Nephron progenitor cell (in vitro differentiated cells): ENCODE results near the gene PCDH1.

Source experiments
- DNase-seq: peaks from one replicate; pipeline ENCODE4 v3.0.0; 2021
- H3K27ac Mint-ChIP-seq: 2 replicates; pipeline ENCODE4 v1.8.0; 2021; ENCODE audit warnings: mild to moderate bottlenecking, moderate library complexity, mixed read lengths
- H3K27me3 Mint-ChIP-seq: 2 replicates; pipeline ENCODE4 v1.8.0; 2021; ENCODE audit warnings: mild to moderate bottlenecking, low read depth, mixed read lengths; ENCODE audit not compliant: poor library complexity
- H3K36me3 Mint-ChIP-seq: 2 replicates; pipeline ENCODE4 v1.8.0; 2021; ENCODE audit warnings: low read depth, mixed read lengths
- H3K4me1 Mint-ChIP-seq: 2 replicates; pipeline ENCODE4 v1.8.0; 2021; ENCODE audit warnings: mixed read lengths
- H3K4me3 Mint-ChIP-seq: 2 replicates; pipeline ENCODE4 v1.8.0; 2021; ENCODE audit warnings: mild to moderate bottlenecking, moderate library complexity, mixed read lengths
- H3K9me3 Mint-ChIP-seq: 2 replicates; pipeline ENCODE4 v1.8.0; 2021; ENCODE audit warnings: mild to moderate bottlenecking, moderate library complexity, mixed read lengths
- TF ChIP-seq, protein P1 (sequence below): fragments of 200-600 bp; sonication (generic); IDR thresholded peaks from 2 replicates; pipeline ENCODE4 v1.5.0; 2021; ENCODE audit warnings: antibody characterized with exemption

PCDH1 gene

GRCh38 chr5:141816598-141817399 lies 61.4 kb downstream of the PCDH1 start:
- Mint-ChIP-seq H3K9me3 (no peaks in the 10 kb centered on the region), H3K4me3 (no peak overlapping the region), H3K36me3 (no peaks in the 10 kb centered on the region), H3K4me1 (peaks cover 34% of the 10 kb centered on the region), H3K27ac (no peak overlapping the region), H3K27me3 (peaks cover 45% of the 10 kb centered on the region)
- TF ChIP-seq, protein P1, sequence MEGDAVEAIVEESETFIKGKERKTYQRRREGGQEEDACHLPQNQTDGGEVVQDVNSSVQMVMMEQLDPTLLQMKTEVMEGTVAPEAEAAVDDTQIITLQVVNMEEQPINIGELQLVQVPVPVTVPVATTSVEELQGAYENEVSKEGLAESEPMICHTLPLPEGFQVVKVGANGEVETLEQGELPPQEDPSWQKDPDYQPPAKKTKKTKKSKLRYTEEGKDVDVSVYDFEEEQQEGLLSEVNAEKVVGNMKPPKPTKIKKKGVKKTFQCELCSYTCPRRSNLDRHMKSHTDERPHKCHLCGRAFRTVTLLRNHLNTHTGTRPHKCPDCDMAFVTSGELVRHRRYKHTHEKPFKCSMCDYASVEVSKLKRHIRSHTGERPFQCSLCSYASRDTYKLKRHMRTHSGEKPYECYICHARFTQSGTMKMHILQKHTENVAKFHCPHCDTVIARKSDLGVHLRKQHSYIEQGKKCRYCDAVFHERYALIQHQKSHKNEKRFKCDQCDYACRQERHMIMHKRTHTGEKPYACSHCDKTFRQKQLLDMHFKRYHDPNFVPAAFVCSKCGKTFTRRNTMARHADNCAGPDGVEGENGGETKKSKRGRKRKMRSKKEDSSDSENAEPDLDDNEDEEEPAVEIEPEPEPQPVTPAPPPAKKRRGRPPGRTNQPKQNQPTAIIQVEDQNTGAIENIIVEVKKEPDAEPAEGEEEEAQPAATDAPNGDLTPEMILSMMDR: no peak
- no peak for DNase-seq

DNA sequence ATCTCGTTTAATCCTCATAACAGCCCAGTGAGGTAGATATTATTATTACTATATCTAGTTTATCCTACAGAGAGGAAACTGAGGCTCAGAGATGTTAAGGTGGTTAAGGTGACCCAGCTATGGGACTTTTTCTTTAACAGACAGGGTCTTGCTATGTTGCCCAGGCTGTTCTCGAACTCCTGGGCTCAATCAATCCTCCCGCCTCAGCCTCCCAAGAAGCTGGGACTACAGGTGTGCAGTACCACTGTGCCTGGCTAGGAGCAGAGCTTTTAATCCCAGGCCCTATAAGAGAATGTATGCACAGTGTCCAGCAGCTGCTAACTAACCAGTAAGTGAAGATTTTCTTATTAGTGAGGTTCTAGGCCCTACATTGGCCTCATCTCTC lies 62.4 kb downstream of the PCDH1 start:
- Mint-ChIP-seq H3K27ac (no peak overlapping the region), H3K27me3 (peaks cover 53% of the 10 kb centered on the region), H3K4me3 (no peak overlapping the region), H3K9me3 (no peaks in the 10 kb centered on the region), H3K36me3 (no peaks in the 10 kb centered on the region), H3K4me1 (peaks cover 31% of the 10 kb centered on the region)
- DNase-seq: no peak
- TF ChIP-seq, protein P1: no peak

DNA sequence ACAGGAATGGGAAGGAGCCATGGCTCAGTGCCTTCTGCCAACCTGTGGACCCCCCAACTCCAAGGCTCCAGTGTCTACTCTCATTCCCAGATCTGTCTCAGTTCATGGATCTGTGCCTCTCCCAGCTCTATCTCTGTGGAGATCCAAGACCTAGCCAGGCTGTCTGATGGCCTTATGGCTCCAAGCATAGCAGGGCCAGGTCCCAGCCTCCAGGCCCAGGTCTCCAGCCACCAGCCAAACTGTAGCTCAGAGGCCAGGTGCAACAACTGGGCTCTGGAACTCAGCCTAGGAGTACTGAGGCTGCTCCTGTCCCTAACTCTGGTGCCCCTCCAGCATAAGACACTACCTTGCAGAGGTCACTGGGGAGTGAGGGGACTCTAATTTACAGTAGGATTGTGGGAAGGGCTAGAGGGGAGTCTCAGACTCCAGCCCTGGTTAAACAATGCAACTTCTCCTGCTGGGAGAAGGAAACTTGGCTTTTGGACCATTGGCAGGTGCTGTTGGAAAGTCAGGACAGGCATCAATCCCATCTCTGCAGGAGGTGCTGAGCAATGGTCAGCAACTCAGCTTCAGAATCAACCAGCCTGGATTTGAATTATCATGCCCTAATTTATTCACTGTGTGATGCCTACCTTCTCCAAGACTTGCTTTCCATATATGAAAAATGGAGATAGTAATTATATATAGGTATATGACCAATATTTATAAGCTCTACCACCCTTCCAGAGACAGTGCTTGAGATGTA lies 63.0 kb downstream of the PCDH1 start:
- no peaks in the 10 kb centered on the region for H3K9me3 Mint-ChIP-seq
- H3K27me3 Mint-ChIP-seq: peaks cover 56% of the 10 kb centered on the region
- no peak overlapping the region for H3K27ac Mint-ChIP-seq
- no peaks in the 10 kb centered on the region for H3K36me3 Mint-ChIP-seq
- H3K4me1 Mint-ChIP-seq: peaks cover 31% of the 10 kb centered on the region
- TF ChIP-seq, protein P1: no peak
- no peak overlapping the region for H3K4me3 Mint-ChIP-seq
- DNase-seq: no peak

DNA sequence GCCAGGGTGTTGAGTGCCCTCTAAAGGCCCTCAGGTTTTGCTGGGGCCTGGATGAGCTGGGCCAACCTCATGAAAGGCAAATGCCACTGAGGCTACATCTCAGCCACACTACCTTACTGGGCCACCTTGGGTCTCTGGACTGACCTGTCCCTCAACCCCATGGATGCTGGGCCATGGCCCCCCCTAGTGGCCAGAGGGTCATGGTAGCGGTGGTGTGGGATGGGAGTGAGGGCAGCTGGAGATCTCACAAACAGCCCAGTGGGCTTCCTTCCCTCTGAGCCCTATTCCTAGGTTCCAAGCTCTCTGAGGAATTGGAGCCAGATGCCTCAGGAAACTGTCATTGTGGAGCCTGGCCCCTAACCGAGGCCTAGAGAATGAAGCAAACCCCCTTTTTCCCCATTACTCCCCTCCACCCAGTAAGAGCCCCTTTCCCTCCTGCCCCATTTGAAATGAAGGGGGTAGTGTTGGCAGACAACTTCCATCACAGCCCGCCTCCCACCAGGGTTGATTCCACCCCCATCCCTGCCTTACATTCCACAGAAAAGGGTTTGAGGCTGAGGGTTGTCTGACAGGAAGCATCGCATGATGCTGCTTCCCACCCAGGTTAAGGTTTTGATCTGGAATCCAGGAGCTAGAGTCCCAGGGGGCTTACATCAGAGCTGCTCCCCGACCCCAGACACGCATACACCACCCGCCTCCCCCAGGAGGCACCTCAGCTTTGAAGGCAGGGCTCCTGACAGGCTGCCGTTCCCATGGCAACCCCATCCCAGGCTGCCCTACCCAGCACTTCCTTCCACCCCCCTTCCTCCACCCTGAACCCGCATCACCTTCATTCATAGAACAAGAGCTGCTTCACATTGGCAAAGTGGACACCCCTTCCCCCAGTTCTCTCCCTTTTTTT lies 63.9 kb downstream of the PCDH1 start:
- no peaks in the 10 kb centered on the region for H3K9me3 Mint-ChIP-seq
- peaks cover 62% of the 10 kb centered on the region for H3K27me3 Mint-ChIP-seq
- H3K27ac Mint-ChIP-seq: no peak overlapping the region
- TF ChIP-seq, protein P1: peak; percentile 72
- peak; percentile 82 for DNase-seq
- H3K4me3 Mint-ChIP-seq: no peak overlapping the region
- no peaks in the 10 kb centered on the region for H3K36me3 Mint-ChIP-seq
- H3K4me1 Mint-ChIP-seq: peaks cover 31% of the 10 kb centered on the region

- Mint-ChIP-seq H3K4me1 (peaks cover 31% of the 10 kb centered on the region), H3K36me3 (no peaks in the 10 kb centered on the region), H3K9me3 (no peaks in the 10 kb centered on the region), H3K27ac (no peak overlapping the region), H3K4me3 (peak overlapping the region; percentile 9), H3K27me3 (peaks cover 72% of the 10 kb centered on the region)
- TF ChIP-seq, protein P1: no peak
- no peak for DNase-seq
These were observed 65.7 kb downstream of the PCDH1 start for GRCh38 chr5:141812512-141812911.
